SJCRH30 (cell line): ENCODE measurements around the gene TGFBR2. TPM values are rescaled to one million over a fixed set of nuclear protein-coding genes. Genes with fewer than 3 reads are reported as not detected.

ENCODE experiments used
- DNase-seq, 2 experiments: peaks; one replicate each; pipeline ENCODE4 v3.0.0-alpha.2; 2015 to 2020
- H3K27ac ChIP-seq: fragments of 250-450 bp; sonication (Bioruptor Pico); 2 replicates; pipeline ENCODE4 v1.5.1; 2020; ENCODE audit warnings: mild to moderate bottlenecking, moderate library complexity
- H3K27me3 ChIP-seq: fragments of 250-450 bp; sonication (Bioruptor Pico); 2 replicates; pipeline ENCODE4 v1.5.1; 2020; ENCODE audit warnings: mild to moderate bottlenecking, moderate library complexity
- H3K36me3 ChIP-seq: fragments of 250-450 bp; sonication (Bioruptor Pico); 2 replicates; pipeline ENCODE4 v1.5.1; 2020; ENCODE audit warnings: mild to moderate bottlenecking, moderate library complexity
- H3K4me1 ChIP-seq: fragments of 250-450 bp; sonication (Bioruptor Pico); 2 replicates; pipeline ENCODE4 v1.5.1; 2020; ENCODE audit warnings: mild to moderate bottlenecking, moderate library complexity
- H3K4me3 ChIP-seq: fragments of 250-450 bp; sonication (Bioruptor Pico); 2 replicates; pipeline ENCODE4 v1.5.1; 2020; ENCODE audit warnings: mild to moderate bottlenecking, moderate library complexity
- H3K9me3 ChIP-seq: fragments of 250-450 bp; sonication (Bioruptor Pico); replicated peaks from 2 replicates; pipeline ENCODE4 v1.5.1; 2020; ENCODE audit warnings: mild to moderate bottlenecking, moderate library complexity
- total RNA-seq: library from RNA; depleted of rRNA; stranded (reverse); fragments of >200 nt; shearing (Covaris generic); gene quantifications from 2 replicates; pipeline ENCODE4 v1.2.3, GENCODE V29; 2014

Gene TGFBR2
- total RNA-seq, 1 experiment from 2014 or later = 17.8 TPM

DNA sequence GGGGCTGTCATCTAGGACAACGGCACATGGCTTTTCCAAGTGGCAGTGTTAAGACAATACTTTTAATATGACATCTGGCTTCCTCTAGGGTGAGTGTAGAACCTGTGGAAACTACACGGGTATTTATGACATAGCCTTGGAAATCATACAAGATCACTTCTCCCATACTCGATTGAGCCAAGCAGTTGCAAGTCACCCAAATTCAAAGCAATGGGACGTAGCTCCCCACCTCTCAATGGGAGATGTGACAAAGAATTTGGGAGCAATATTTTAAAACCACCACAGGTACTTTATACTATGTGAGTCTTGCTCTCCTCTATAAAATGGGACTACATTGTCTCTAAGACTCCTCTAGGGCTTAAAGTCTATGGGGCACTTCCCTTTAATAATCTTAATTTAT, 93.5 kb downstream of the TGFBR2 start:
- DNase-seq = no peak
- Histone ChIP-seq H3K4me1 (no peaks in the 10 kb centered on the region), H3K4me3 (no peak overlapping the region), H3K27me3 (no peaks in the 10 kb centered on the region), H3K9me3 (no peaks in the 10 kb centered on the region), H3K27ac (no peak overlapping the region), H3K36me3 (no peaks in the 10 kb centered on the region)

- H3K27ac ChIP-seq = no peak overlapping the region
- H3K36me3 ChIP-seq = no peaks in the 10 kb centered on the region
- H3K4me3 ChIP-seq = no peak overlapping the region
- no peak for DNase-seq
- no peaks in the 10 kb centered on the region for H3K27me3 ChIP-seq
- no peaks in the 10 kb centered on the region for H3K9me3 ChIP-seq
- no peaks in the 10 kb centered on the region for H3K4me1 ChIP-seq
These were observed 94.4 kb downstream of the TGFBR2 start for GRCh38 chr3:30700702-30701321.

GRCh38 chr3:30702038-30702827, 95.8 kb downstream of the TGFBR2 start:
- H3K4me3 ChIP-seq = no peak overlapping the region
- H3K36me3 ChIP-seq = no peaks in the 10 kb centered on the region
- H3K27ac ChIP-seq = no peak overlapping the region
- no peaks in the 10 kb centered on the region for H3K9me3 ChIP-seq
- no peaks in the 10 kb centered on the region for H3K27me3 ChIP-seq
- DNase-seq = no peak
- no peaks in the 10 kb centered on the region for H3K4me1 ChIP-seq

DNA sequence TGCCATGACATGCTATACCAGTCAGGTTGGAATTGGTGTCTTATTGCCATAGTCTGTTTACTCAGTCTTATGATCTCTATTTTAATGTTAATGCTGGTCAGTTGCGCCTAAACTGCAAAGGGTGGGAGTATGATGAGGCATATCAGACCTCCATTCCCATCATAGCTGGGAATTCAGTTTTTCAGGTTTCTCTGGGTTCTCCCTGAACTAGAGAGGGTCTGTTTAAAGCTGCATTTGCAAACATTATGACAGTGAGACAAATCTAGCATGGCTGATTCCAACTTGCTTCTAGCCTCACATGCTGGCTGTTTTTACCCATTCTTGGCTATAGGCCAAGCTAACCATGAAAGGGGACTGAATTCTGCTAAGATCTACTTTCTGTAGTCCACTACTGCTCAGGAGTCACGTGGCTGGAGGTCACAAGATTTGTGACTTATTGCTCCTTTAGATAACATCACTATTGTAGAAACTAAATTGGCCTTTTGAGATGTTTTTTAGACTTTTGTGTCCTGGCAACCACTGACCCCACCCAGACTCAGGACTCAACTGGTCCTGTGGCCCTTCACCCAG, 96.5 kb downstream of the TGFBR2 start:
- H3K36me3 ChIP-seq = no peaks in the 10 kb centered on the region
- DNase-seq = no peak
- H3K27me3 ChIP-seq = no peaks in the 10 kb centered on the region
- no peak overlapping the region for H3K4me3 ChIP-seq
- no peaks in the 10 kb centered on the region for H3K4me1 ChIP-seq
- no peak overlapping the region for H3K27ac ChIP-seq
- no peaks in the 10 kb centered on the region for H3K9me3 ChIP-seq

DNA sequence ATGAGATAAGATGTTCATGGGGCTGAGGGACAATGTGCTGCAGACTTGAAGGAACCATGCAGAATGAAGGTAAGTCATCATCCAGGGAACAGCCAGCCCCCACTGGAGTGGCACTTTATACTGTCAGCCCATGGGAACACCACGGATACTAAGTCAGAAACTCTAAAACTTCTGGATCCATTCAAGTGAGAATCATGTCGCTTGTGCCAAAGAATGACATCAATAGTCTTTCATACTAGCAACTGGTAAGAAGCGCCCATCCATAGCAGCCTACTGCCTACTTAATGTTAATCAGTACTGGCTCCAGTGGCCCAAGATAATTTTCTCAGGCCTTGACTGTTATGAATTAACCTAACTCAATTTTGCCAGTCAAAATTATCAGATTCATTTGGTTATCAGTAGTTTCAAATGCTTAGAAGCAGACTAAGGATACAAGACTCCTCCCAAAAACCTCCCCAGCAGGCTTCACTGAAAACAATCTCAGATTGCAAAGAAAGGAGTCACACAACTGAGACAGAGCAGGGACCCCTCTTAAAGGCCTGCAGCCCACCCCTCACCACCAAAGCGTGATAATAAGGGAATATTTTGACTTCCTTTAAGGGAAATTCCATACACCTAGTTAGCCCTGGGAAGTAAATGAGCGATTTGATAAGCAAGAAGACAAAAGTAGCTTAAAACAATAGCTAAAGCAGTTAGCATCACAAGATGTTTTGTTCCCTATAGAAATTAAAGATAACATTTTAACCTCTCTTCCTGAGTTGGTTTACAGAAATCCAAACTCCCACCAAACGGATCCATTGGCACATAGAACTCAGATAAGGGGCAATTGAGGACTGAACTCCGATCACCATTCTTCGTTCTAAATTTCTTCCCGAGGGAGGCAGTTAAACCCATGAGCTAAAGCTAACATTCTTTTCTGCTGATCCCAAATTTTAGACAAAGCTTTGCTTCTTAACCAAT, 98.8 kb downstream of the TGFBR2 start:
- H3K27me3 ChIP-seq = no peaks in the 10 kb centered on the region
- no peak for DNase-seq
- H3K36me3 ChIP-seq = no peaks in the 10 kb centered on the region
- H3K9me3 ChIP-seq = no peaks in the 10 kb centered on the region
- H3K27ac ChIP-seq = no peak overlapping the region
- no peaks in the 10 kb centered on the region for H3K4me1 ChIP-seq
- H3K4me3 ChIP-seq = no peak overlapping the region

- no peaks in the 10 kb centered on the region for H3K36me3 ChIP-seq
These were observed 101.4 kb downstream of the TGFBR2 start for GRCh38 chr3:30707825-30708224.

DNA sequence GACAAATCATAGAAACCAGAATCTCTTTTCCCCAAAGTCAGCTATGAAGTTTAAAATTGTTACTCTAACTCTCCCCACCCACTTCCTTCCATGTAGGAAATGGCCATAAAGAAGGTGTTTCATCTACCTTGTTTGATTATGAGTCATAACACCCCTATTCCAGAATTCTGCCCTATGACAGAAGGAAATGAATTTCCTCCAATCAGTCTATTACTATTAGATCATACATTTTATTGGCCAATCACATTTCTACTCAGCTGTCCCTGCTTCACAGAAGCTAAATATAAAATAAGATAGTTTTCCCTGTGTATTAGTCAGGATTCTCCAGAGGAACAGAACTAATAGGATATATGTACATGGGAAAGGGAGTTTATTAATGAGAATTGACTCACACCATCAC, 102.1 kb downstream of the TGFBR2 start:
- no peaks in the 10 kb centered on the region for H3K36me3 ChIP-seq
- H3K27me3 ChIP-seq = no peaks in the 10 kb centered on the region
- no peak overlapping the region for H3K4me3 ChIP-seq
- no peak for DNase-seq
- H3K9me3 ChIP-seq = no peaks in the 10 kb centered on the region
- no peaks in the 10 kb centered on the region for H3K4me1 ChIP-seq
- no peak overlapping the region for H3K27ac ChIP-seq

More at GRCh38 chr3:30707825-30708224, 101.4 kb downstream of the TGFBR2 start:
- no peak overlapping the region for H3K4me3 ChIP-seq
- no peak for DNase-seq
- H3K9me3 ChIP-seq = no peaks in the 10 kb centered on the region
- no peak overlapping the region for H3K27ac ChIP-seq
- H3K27me3 ChIP-seq = no peaks in the 10 kb centered on the region
- H3K4me1 ChIP-seq = no peaks in the 10 kb centered on the region

- H3K4me3 ChIP-seq = no peak overlapping the region
- H3K27ac ChIP-seq = no peak overlapping the region
- H3K4me1 ChIP-seq = no peaks in the 10 kb centered on the region
- H3K9me3 ChIP-seq = no peaks in the 10 kb centered on the region
- no peaks in the 10 kb centered on the region for H3K36me3 ChIP-seq
- H3K27me3 ChIP-seq = no peaks in the 10 kb centered on the region
- DNase-seq = no peak
These were observed 103.6 kb downstream of the TGFBR2 start for GRCh38 chr3:30710017-30710416.

DNA sequence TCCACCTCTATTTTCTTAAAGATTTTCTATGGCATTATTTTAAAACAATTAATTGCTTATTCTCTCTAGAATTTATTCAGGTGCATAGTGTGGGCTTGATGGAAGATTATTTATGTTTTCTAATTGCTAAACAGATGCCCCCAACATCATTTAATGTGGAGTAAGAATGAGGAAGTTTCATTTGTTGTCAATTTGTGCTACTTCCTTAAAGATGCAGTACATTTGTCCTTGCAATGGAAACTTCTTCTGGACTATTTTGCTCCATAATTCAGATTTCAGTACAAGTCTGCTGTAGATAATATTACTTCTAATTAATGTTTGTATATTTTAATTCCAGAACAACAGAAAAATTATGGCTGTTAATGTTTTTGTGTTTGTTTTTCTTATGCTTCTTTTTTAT, 104.8 kb downstream of the TGFBR2 start:
- Histone ChIP-seq H3K9me3 (no peaks in the 10 kb centered on the region), H3K36me3 (no peaks in the 10 kb centered on the region), H3K4me1 (no peaks in the 10 kb centered on the region), H3K4me3 (no peak overlapping the region), H3K27me3 (no peaks in the 10 kb centered on the region), H3K27ac (no peak overlapping the region)
- DNase-seq = no peak

DNA sequence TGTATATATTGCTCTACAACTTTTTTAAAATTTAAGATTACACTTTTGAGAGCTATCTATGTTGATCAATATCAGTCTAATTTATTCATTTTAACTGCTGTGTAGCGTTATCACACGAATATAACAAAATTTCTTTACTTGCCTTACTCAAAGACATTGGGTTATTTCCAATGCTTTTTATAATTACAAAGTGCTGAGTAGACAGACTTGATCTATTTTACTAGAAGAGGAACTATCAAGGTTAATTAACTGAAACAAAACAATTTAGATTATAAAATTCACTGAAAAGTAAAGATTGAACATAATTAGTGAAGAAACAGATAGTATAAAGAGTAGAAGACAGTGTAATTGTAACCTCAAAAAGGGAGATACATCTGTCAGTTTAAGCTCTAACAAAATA, 105.5 kb downstream of the TGFBR2 start:
- H3K27me3 ChIP-seq = no peaks in the 10 kb centered on the region
- no peaks in the 10 kb centered on the region for H3K36me3 ChIP-seq
- H3K4me3 ChIP-seq = no peak overlapping the region
- no peaks in the 10 kb centered on the region for H3K9me3 ChIP-seq
- DNase-seq = no peak
- H3K4me1 ChIP-seq = no peaks in the 10 kb centered on the region
- no peak overlapping the region for H3K27ac ChIP-seq

DNA sequence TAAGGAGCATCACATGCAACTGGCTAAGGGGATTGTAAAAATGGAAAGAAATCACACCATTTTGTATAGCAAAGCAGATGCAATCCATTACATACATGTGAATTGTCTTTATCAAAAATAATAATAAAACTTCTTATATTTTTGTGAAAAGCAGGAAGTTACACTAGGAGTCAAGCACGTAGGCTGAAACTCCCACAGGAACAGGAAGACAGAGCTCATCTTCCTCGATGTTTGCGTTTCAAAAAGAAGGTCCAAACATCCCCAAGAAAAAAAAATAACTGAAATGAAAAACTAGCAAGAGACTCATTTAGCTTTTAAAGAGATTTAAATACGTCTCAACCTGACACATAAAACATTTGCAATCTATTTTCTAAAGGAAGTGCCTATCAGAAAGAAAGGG, 106.6 kb downstream of the TGFBR2 start:
- H3K9me3 ChIP-seq = no peaks in the 10 kb centered on the region
- H3K4me3 ChIP-seq = no peak overlapping the region
- DNase-seq = no peak
- no peaks in the 10 kb centered on the region for H3K27me3 ChIP-seq
- H3K36me3 ChIP-seq = no peaks in the 10 kb centered on the region
- no peak overlapping the region for H3K27ac ChIP-seq
- no peaks in the 10 kb centered on the region for H3K4me1 ChIP-seq

DNA sequence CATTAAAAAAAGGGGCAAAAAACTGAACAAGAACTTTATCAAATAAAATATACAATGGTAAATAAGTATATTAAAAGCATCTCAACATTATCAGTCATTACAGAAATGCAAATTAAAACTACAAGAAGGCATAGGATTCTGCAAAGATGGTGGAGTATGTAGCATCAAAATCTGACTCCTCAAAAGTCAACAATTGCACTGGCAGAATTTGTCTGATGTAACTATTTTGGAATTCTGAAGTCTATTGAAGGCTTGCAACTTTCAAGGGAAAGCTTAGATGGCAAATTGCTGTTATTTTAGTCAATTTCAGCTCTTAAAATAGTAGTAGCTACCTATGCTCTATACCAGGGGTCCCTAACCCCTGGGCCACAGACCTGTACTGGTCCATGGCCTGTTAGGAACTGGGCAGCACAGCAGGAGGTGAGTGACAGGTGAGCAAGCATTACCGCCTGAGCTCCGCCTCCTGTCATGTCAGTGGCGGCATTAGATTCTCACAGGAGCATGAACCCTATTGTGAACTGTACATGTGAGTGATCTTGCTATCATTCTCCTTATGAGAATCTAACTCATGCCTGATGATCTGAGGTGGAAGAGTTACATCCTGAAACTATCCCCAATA, 107.6 kb downstream of the TGFBR2 start:
- Histone ChIP-seq H3K27me3 (no peaks in the 10 kb centered on the region), H3K27ac (no peak overlapping the region), H3K4me1 (no peaks in the 10 kb centered on the region), H3K4me3 (no peak overlapping the region), H3K9me3 (no peaks in the 10 kb centered on the region), H3K36me3 (no peaks in the 10 kb centered on the region)
- no peak for DNase-seq

DNA sequence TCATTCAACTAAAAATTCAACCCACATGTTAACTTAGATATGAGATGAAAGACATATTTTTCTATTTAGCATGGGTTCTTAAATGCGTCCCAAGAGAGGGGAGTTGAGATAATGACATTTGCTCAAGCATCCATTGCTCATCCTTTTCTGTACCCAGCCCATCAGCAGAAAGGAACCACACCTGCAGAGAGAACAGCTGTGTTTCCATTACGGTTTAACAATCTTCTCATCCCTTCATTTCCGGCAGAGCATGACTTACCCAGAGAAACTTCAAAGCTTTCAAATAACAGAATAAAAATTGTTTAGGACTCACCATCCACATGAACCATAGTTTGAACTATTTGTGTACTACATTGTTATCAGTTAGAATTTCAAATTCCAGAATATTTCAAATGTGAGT, 113.1 kb downstream of the TGFBR2 start:
- no peak for DNase-seq
- no peak overlapping the region for H3K27ac ChIP-seq
- H3K4me1 ChIP-seq = no peaks in the 10 kb centered on the region
- no peaks in the 10 kb centered on the region for H3K9me3 ChIP-seq
- H3K36me3 ChIP-seq = no peaks in the 10 kb centered on the region
- no peaks in the 10 kb centered on the region for H3K27me3 ChIP-seq
- no peak overlapping the region for H3K4me3 ChIP-seq

DNA sequence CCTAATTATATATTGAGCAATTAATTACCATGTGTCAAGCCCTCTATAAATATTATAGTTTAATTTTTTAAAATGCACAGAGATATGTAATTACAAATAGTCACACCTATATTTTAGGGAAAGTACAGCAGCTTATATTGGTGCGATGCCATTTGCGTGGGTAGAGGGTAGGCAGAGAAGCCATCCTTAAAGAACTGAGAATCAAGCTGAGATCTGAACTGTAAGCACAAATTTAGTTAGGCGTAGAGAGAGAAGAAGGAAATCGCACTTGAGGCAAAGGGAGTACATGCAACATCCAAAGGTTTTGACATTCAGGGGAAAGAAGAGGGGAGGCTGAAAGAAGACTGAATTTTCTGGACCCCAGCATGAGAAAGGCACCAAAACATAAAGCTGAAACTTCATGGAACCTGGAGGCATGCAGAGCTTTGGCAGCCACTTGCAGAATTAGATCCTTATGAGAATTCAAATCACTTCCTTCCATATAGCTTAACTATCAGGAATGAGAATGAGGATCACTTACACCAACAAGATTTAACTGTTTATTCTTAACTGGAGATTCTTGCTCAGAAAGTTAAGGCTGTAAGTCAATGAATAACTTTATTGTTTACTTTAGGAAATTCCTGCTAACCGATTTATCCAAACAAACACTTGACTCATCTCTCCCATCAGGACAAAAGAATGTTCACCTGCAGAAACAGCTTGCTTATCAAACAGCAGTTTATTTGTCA, 114.3 kb downstream of the TGFBR2 start:
- H3K27me3 ChIP-seq = no peaks in the 10 kb centered on the region
- no peaks in the 10 kb centered on the region for H3K4me1 ChIP-seq
- no peak overlapping the region for H3K27ac ChIP-seq
- H3K9me3 ChIP-seq = no peaks in the 10 kb centered on the region
- DNase-seq = no peak
- H3K36me3 ChIP-seq = no peaks in the 10 kb centered on the region
- H3K4me3 ChIP-seq = no peak overlapping the region
